GM12873 (cell line): ENCODE data around the gene GABBR2.

Experiments
- TF ChIP-seq, protein P1 (sequence below): IDR thresholded peaks from 2 replicates; pipeline ENCODE4 v1.5.1; 2012; ENCODE audit warnings: low read depth, mild to moderate bottlenecking, moderate library complexity, low read length, control low read depth; ENCODE audit not compliant: insufficient read depth; ENCODE audit errors: missing control alignments

GABBR2 gene

DNA sequence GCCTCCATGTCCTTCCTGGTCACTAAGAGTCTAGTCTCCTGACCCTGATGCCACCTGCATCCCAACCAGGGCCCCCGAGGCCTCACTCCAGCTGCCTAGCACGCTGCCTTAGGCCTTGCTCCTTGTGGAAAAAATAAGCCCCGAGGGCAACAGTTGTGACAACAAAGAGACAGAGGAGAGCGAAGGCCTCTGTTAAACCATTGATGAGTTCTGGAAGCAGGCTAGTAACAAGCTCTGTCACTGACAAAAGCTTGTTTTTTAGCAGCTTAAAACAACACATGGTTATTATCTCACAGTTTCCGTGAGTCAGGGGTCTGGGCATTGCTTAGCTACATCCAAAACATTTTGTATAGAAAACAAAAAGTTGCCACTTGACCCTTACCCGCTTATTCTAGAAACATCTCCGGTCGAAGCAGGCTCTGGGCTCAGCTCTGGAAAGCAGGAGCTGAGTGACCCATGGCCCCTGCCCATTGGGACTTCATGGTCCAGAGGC lies 405.1 kb downstream of the GABBR2 start:
- TF ChIP-seq, protein P1, sequence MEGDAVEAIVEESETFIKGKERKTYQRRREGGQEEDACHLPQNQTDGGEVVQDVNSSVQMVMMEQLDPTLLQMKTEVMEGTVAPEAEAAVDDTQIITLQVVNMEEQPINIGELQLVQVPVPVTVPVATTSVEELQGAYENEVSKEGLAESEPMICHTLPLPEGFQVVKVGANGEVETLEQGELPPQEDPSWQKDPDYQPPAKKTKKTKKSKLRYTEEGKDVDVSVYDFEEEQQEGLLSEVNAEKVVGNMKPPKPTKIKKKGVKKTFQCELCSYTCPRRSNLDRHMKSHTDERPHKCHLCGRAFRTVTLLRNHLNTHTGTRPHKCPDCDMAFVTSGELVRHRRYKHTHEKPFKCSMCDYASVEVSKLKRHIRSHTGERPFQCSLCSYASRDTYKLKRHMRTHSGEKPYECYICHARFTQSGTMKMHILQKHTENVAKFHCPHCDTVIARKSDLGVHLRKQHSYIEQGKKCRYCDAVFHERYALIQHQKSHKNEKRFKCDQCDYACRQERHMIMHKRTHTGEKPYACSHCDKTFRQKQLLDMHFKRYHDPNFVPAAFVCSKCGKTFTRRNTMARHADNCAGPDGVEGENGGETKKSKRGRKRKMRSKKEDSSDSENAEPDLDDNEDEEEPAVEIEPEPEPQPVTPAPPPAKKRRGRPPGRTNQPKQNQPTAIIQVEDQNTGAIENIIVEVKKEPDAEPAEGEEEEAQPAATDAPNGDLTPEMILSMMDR: no peak

DNA sequence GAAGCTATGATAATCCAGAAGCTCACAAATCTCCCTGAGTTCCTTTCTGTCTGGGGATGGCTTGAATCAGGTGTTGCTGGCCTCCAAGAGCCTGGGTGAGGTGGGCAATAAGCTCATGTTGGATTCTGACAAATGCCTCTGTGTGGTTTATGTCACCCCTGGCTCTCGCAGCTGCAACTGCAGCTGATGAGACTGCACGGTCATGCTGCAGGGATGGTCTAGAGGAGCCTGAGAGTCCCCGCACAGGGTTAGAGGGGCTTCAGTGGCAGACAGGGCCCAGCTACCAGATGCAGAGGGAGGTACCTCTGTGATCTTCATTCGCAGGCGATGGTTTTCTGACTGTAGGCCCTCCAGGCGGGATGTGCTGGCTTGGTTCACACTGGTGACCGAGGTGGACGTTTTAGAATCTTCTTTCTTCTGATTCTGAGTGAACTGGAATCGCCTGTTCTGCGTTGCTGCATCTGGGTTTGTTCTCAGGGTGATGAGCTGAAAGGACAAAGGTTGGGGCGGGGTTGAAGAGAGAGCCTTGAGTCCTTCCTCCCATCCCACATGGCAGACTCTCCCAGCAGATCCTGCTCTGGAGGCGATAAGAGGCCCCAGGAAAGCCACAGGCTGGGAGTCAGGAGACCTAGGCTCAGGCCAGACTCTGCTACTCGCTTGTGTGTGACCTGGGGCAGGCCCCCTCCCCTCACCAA lies 405.6 kb downstream of the GABBR2 start:
- TF ChIP-seq, protein P1: no peak

DNA sequence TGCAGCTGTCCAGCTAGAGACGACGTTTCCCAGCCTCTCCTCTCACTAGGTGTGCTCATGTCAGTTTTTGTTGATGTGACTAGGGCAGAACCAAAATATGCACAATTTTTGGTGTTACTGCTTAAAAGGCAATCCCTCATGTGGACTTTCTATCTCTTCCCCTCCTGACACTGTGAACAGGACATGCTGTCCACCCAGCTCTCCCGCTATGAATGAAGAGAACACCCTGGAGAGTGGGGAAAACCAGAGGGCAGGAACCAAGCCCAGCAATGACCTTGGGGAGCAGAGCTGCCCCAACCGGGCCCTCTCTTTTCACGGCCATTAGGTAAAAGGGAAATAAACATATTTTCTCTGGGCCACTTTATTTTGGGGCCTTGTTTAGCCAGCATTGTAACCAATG lies 406.6 kb downstream of the GABBR2 start:
- TF ChIP-seq, protein P1: no peak

DNA sequence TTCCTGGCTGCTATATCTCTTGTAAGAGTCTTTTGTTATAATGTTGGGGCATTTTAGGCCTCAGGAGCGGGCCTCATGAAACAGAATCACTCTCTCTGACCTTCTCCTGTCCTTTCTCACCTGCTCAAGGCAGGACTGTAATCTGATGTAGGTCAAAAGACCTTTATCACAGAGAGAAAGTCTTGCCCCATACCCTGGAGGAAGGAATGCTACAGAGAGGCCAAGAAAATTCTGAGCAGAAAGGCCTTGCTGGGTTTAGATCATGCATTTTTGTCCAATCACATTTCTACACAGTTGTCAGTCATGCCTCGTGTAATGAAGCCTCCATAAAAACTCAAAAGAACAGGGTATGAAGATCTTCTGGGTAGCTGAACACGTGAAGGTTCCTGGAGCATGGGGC lies 408.1 kb downstream of the GABBR2 start:
- TF ChIP-seq, protein P1: no peak

DNA sequence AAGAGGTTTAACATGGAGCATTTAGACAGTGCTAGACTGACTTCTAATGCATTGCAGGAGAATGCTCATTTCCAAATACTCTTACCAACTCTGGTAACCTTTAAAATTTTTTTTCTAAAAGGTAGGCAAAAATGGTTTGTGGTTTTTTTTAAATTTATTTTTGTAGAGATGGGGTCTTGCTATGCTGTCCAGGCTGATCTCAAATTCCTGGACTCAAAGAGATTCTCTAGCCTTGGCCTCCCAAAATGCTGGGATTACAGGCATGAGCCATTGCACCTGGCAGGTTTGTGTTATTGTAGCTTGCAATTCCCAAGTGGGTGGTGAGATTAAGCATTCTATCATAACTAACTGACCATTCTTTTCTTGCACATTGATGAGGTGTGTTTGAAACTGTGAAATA lies 410.3 kb downstream of the GABBR2 start:
- TF ChIP-seq, protein P1: no peak

DNA sequence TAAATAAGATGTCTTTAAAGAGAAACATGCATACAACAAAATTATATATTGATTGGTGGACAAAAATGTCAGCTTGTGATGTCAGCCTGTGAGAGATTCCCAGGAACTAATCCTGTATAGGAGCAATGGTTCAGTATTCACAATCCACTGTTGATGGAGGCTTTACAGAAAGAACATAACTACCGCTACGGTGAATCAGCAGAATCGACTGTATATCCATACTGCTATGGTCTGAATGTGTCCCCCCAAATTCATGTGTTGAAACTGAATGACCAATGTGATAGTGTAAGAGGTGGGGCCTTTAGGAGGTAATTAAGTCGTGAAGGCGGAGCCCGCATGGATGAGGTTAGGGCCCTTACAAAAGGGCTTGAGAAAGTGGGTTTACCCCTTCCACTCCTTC lies 412.9 kb downstream of the GABBR2 start:
- TF ChIP-seq, protein P1: no peak

DNA sequence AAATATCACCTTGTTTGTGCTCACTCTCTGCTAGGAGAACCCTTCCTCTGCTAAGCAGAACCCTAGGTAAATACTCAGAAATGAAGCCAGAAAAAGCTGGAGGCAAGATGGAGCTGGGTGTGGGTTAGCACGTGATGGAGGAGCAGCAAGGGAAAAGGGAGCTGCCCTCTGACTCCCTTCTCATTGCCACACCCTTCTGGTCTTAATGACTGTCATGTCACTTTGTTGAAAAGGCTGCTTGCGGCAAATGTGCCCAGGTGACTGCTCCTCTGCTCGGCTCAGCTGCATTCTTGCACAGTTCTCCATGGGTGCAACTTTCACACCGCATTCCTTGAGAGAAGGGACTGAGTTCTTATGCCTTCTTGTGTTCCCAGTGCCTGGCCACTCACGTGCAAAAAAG lies 416.9 kb downstream of the GABBR2 start:
- TF ChIP-seq, protein P1: no peak
